HUDEP-2 (cell line): ENCODE data around the gene FOXB1.
A peak's percentile ranks its signal among the peaks of the same experiment; 100 is the strongest.

Experiments
- DNase-seq, 76 experiments: peaks; one replicate each; lab custom pipeline; 2025; ENCODE audit not compliant: unreplicated experiment in 76 of 76; lab: John Stamatoyannopoulos, UW

Gene FOXB1

GRCh38 chr15:60012695-60013094, 8.6 kb downstream of the FOXB1 start:
- DNase-seq = no peak

GRCh38 chr15:60017538-60018520, 13.7 kb downstream of the FOXB1 start:
- no peak for DNase-seq

- no peak for DNase-seq
Observed at GRCh38 chr15:60020736-60021135, 16.6 kb downstream of the FOXB1 start.

GRCh38 chr15:60021589-60022378, 17.7 kb downstream of the FOXB1 start:
- DNase-seq = peak in 1 of 76 experiments; percentile 33

DNA sequence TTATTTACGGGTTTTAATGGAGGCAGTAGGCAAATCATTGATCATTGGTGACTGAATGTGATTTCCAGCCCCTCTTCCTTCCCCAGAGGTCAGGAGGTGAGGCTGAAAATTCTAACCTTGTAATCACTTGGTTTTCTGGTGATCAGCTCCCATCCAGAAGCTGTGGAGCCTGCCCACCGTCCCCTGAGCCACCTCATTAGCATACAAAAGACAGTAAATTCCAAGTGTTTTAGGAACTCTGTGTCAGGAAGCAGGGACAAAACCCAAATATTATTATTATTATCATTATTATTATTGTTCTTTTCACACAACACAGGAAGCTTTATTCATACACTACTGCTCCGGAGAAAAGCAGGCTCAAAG, 18.2 kb downstream of the FOXB1 start:
- no peak for DNase-seq

DNA sequence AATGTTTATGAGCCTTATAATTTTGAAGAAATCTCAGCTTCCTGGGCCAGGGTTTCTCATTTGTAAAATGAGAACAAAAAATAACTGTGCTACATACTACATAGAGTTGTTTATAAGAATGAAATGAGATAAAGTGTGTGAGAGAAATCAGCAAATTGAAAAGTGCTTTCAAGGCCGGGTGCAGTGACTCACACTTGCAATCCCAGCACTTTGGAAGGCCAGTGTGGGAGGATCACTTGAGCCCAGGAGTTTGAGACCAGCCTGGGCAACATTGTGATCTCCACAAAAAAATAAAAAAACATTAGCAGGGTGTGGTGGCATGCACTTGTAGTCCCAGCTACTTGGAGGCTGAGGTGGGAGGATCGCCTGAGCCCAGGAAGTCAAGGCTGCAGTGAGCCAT, 22.4 kb downstream of the FOXB1 start:
- no peak for DNase-seq

- no peak for DNase-seq
Observed at GRCh38 chr15:60035344-60035743, 31.2 kb downstream of the FOXB1 start.

- no peak for DNase-seq
Observed at GRCh38 chr15:60039316-60039715, 35.2 kb downstream of the FOXB1 start.

DNA sequence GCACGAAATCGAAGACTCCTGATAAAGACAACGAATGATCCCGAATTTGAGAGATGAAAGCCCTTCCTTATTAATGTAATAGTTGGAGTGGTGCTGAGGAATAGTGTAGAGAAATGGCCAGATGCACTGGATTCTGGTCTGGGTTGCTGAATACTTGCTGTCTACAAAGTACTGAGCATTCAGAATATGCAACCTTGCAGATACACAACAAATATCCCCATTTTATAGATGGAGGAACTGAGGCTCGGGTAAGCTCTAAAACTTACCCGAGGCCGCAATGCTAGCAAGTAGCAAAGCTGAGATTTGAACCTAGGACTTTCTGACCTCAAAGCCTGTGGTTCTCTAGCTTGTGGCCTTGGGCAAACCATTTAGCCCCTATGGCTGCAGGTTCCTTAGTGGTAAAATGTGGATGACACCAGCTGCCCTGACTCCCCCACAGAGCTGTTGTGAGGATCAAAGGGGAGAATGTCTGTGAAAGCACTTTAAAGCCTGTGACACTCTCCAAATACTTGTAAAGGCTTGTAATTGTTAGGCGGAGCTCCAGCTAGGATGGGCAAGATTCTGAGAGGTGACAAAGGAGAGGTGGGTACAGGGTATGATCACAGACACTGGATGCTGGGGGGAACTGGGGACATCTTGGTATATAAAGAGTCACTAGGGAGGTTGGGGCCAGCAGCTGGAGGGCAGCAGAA, 39.8 kb downstream of the FOXB1 start:
- no peak for DNase-seq

- DNase-seq = no peak
Observed at GRCh38 chr15:60044636-60045270, 40.6 kb downstream of the FOXB1 start.

DNA sequence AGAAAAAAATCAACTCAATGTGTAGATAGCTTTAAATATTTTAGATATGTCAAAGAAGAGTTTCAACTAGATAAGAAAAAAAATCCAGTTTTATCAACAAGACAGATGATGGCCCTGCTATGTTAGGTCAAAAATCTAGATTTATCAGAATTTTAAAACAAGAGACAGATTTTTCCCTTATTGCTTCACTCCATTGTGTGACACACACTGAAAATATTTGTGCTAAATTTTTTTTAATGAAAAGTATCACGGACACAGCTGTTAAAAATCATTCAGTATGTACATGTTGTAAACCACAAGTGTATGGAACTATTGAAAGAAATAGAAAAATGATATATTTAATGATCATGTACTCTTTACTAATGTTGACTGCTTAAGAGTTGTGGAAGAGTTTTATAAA, 43.6 kb downstream of the FOXB1 start:
- no peak for DNase-seq

DNA sequence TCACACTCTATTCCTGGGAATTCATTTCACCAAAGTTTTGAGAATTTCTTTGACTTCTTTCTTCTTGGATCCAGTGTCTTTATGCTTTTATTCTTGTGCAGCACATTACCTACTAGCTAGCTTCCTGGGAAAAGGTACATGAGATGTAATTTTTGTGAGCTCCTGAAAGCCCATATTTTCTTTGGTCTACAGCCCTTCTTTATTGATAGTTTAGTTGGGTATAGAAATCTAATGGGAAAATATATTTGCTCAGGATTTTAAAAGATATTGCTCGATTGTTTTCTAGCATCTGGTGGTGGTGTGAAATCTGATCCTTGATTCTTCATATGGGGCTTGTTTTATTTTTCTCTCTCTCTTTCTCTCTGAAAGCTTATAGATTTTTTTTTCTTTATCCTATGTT, 45.8 kb downstream of the FOXB1 start:
- DNase-seq = no peak

DNA sequence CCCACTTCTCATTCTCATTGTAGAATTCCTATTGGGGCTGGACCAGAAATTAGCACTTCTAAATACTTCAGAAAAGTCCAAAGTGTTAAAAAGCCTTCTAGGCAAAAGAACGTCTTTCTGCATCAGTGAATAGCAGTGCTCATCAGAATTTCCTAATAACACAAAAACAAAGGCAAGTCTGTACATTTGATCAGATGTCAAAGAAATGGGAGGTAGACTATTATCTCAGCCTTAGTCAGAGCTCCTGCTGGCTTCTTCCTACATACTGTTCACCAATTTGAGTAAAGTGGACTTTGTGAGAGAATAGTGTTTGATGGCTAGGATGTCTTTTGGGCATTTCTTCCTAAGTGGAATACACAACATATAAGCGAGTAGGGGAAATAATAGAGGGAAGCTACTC, 48.7 kb downstream of the FOXB1 start:
- no peak for DNase-seq

- no peak for DNase-seq
Observed at GRCh38 chr15:60054472-60054871, 50.4 kb downstream of the FOXB1 start.
